Stimulated activated CD8-positive, alpha-beta memory T cell treated with anti-CD3 and anti-CD28 coated beads, Interleukin-4, amount 100 ng/mL, for 48 hours (primary cell): Measurements from ENCODE around the gene GDPD3.
"Not testable (repeated sequence)": the region's sequence is repeated elsewhere in the genome, so short reads cannot be mapped to it uniquely, and the experiment has no call there.

Experiments
- DNase-seq: peaks from one replicate; pipeline ENCODE4 v3.0.0-alpha.2; 2020

Gene GDPD3

GRCh38 chr16:30122604-30123160 lies 9.3 kb upstream of the GDPD3 start:
- DNase-seq = peak; percentile 38

DNA sequence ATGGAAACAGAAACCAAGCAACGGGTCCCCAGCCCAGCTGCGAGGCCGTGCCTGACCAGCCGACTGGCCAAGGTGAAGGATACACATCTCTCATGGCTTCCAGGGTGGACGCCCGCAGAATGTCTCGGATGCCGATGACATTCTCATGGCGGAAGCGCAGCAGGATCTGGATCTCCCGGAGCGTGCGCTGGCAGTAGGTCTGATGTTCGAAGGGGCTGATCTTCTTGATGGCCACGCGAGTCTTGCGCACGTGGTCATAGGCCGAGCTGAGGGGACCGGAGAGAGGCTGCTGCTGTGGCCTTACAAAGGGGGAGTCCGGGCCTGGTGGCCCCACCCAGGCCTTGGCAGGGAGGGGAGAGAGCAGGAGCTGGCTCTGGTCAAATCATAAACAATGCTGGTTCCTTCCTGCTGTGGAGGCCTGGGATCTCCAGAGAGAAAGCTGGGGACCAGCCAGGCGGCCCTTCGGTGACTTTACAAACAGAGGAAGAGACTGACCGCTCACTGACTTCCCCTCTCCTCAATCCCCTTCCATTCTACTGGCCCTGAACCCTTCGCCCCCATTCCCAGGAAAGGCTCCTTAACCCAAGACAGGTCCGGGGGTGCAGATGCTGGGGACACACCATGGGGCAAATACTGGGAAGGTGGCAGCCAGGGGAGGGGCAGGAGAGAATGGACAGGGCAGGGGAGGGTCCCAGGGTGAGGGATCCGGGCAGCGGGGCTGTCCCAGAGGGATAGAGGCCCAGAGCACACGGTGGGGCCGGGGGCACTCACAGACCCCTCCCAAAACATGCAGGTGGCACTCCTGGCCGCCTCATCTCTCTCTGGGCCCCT lies 8.6 kb upstream of the GDPD3 start:
- no peak for DNase-seq

- no peak for DNase-seq
Observed at GRCh38 chr16:30120340-30121105, 7.2 kb upstream of the GDPD3 start.

GRCh38 chr16:30119428-30119827 lies 6.1 kb upstream of the GDPD3 start:
- no peak for DNase-seq

DNA sequence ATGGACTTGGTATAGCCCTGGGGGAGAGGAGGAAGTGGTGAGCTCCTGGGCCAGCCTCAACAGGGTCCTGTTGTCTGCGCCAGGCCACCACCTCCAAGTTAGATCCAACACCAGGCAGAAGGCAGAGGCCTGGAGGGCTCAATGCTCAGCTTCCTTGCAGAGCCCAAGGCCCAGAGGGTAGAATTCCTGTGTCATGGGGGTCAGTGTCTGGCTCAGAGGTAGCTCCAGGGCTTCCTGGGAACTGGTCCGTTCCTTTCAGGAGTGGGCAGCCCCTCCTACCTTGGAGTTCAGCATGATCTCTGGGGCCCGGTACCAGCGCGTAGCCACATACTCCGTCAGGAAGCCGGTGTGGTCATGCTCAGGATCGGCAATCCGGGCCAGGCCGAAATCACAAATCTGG lies 4.4 kb upstream of the GDPD3 start:
- DNase-seq = no peak

GRCh38 chr16:30116291-30117207 lies 3.2 kb upstream of the GDPD3 start:
- DNase-seq = no peak

GRCh38 chr16:30115238-30115637 lies 1.9 kb upstream of the GDPD3 start:
- no peak for DNase-seq

- not testable (repeated sequence) for DNase-seq
Observed at GRCh38 chr16:30114833-30115232, 1.5 kb upstream of the GDPD3 start.

- no peak for DNase-seq
Observed at GRCh38 chr16:30114411-30114810, 1.1 kb upstream of the GDPD3 start.

DNA sequence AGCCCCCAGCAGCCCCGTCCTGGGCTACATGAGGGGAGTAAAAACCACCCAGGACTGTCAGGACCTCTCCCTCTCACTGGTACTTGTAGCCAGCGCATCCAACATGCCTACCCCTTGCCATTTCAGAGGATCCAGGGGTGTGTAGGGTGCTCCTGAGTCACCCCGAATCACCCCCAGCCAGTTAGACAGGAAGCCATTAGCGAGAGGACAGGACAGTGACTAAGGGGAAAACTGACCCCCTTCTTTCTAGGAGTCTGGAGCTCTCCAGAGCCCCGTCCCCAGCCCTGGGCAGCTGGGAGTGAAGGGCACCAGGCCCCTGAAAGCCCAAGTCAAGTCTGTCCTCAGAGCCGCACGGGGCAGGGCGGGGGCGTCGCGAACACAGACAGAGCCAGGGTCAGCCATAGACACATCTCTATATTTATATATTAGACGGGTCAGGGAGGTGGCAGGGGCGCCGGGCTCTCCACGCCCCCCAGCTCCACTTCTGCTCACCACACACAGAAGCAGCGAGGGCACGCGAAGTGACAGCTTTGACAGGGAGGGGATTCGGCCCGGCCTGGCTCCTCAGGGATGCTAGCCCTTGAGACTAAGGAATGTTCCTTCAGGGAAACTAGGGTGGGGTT lies 485 bp upstream of the GDPD3 start:
- DNase-seq = no peak

DNA sequence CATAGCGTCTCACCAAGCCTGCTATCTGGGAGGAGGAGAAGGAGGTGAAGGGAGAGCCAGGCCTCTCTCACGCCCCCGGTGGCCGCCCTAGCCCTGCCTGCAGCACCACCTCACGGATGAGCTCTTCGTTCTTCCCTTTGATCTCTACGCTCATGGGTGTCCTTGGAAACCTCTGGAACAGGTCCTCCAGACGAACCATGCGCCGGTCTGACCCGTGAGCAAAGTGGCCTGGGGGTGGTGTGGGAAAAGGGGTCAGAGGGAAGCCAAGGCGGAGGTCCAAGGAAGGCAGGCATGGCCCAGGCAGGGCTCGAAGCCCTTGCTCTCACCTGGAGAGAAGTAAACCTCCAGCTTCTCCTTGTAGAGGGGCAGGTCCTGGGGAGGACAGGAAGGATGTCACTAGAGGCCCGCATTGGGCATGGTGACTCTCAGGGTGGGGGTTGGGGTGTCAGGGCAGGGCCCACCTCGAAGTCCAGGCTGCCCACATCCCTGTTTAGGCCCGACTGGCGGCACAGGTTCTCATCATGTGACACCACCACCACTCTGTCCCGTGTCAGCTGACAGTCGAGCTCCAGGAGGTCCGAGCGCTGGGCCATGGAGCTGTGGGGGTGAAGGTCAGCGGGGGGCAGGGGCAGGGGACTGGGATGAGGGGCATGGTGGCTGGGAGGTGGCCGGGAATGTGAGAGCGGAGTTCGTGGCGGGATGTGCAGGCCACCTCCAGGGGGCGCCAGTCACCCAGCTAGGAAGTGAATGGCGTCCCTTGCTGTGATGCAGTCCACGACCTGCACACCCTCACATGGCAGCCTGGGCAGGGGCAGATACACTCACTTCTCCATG lies 923 bp downstream of the GDPD3 start:
- DNase-seq = peak; percentile 86

GRCh38 chr16:30110661-30111060 lies 2.7 kb downstream of the GDPD3 start:
- DNase-seq = no peak

DNA sequence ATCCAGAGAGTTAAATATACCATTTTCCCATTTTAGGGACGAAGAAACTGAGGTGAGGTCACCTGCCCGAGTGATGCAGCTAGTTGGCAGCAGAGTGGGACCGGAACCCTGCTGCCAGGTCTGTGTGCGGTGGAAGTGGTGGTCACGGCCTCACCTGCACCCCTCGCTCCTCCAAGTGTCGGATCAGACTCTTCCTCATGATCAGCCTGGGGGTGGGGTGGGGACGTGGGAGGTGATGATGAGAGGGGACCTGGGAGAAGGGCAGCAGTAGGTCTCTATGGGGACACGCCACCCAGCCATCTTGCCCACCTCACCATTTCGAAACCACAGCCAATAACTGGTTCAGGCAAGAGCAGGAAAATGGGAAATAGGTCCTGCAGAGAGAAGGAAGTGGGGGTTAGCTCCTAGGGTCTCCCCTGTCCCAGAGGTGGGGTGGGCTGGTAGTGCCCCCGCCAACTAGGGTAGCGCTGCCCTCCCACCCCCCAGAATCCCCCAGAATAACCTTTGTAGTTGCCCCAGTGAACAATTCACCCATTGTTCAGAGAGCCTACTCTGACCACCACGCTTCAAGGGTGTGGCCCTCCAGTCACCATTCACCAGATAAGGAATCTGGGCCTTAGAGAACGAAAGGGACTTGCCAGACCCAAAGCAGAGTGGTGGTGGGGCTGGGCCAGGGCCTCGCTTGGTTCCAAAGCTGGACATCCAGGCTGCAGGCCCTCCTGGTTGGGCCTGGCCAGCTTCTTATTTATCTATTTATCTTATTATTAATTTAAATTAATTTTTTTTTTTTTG lies 5.1 kb downstream of the GDPD3 start:
- no peak for DNase-seq

- DNase-seq = no peak
Observed at GRCh38 chr16:30104492-30104891, 8.8 kb downstream of the GDPD3 start.

DNA sequence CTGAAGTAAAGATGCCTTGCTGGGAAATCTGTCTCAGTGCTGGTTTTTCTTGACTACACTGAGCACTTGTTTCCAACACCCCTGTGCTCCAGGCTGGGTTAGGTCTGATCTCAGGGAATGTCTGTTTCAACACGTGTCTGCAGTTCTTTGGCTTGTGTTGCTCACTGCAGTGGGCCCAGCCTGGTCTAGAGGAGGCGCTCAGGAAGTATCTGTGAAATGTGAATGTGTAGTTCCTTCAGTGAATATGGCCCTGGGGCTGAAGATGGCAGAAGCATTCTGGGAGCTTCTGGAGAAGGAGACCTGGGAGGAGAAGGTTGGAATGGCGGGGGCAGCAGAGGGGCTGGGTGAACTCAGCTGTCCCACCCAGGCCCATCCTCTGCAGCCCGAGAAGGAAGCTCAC lies 9.2 kb downstream of the GDPD3 start:
- no peak for DNase-seq

GRCh38 chr16:30096862-30097563 lies 16.3 kb downstream of the GDPD3 start:
- DNase-seq = no peak

DNA sequence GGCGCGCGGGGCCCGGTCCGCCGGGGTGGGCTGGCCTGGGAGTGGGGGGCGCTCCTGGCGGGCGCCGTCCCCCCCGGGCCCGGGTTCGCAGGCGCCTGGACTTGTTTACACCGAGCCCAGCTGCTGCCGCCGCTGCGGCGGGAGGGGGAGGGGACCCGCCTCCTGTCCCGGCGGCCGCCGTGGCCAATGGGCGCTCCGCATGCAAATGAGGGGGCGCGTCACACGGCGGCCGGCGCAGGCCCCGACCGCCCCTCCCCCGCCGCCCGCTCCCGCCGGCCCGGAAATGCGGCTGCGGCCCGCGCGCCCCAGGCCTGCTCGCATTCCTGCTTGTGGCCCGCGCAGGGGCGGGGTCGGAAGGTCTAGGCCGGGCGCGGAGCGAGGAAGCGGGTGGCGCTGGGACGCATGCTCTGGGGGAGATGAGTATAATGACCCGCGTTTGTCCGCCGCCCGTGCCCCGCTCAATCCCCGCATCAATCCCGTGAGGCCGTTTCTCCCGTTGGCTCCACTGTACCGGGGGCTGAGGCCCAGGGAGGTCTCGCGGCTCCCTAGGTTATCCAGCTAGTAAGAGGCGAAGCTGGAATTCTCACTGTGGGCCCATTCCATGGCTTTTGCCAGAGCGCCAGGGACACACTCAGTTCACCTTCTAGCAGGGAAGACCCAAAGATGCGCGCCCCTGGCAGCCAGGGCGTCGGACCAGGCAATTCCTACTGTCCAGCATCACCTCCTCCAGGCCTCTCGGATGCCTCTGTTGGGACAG lies 17.1 kb downstream of the GDPD3 start, which contains the start of gene YPEL3:
Gene YPEL3, minus strand, starts transcription at position 109 of the 757 bp plus-strand sequence. CDS start 731 bp downstream, outside the sequence.
- DNase-seq = peak; percentile 89

DNA sequence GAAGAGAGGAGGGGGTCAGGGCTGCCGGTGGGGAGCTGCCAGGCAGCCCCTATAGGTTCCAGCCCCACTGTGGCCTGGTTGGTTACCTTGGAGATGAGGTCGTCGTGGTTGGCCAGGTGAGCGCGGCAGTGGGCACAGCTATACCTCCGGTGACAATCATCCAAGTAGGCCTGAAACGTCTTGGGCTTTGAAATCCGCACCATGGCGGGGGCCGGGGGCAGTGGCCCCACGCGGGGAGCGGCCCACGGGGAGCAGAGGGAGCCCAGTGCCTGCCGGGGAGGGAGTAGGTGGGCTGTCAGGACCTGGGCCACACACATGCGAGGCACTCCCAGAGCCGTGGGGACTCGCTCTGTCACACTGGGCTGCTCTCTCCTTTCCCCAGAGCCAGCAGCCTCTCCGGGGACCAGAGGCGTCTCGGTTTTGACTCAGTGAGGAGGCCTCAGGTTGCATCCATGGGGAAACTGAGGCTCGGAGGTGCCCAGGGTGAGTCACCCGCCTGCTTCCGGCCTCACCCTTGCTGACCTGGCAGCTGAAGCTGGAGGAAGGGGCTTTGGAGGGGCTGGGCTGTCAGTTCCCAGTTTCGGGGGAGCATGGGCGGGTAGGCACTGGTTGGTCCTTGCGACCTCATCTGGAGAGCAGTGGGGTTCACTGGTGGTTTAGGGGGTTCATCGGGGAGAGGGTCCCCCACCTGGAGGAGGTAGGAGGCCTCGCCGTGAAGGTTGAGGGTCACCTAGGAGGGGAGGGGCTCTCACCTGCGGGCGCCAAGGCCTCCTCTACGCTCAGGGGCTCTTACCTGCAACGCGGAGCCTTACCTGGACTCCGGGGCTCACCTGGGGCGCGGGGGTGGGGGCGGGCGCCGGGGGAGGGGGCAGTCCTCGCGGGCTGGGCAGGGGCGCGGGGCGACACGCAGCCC lies 17.9 kb downstream of the GDPD3 start:
- DNase-seq = no peak
